Liver (tissue), 9 donors: ENCODE results near the gene RADX. TPM values are rescaled to one million over a fixed set of nuclear protein-coding genes. Genes with fewer than 3 reads are reported as not detected.

Experiments
- DNase-seq: peaks from one replicate; pipeline ENCODE4 v3.0.0-alpha.2; 2017; ENCODE audit warnings: low spot score
- H3K27ac ChIP-seq, 2 donors: one replicate each; pipeline ENCODE4 v1.7.0; 2013; ENCODE audit warnings: inconsistent platforms in 2 of 2, low read length in 2 of 2, control low read depth in 1 of 2, low read depth in 1 of 2, mild to moderate bottlenecking in 1 of 2
- H3K27me3 ChIP-seq, 4 donors: one replicate each; pipeline versions ENCODE4 v1.6.1 to v1.7.0; 2013; ENCODE audit warnings: low read length in 3 of 4, inconsistent platforms in 1 of 4, mild to moderate bottlenecking in 1 of 4, moderate library complexity in 1 of 4; ENCODE audit not compliant: control insufficient read depth in 4 of 4, insufficient read depth in 4 of 4
- H3K36me3 ChIP-seq, 4 donors: one replicate each; pipeline versions ENCODE4 v1.6.1 to v1.7.0; 2013; ENCODE audit warnings: low read length in 3 of 4, mild to moderate bottlenecking in 3 of 4, low read depth in 1 of 4, moderate library complexity in 1 of 4; ENCODE audit not compliant: control insufficient read depth in 4 of 4, insufficient read depth in 3 of 4
- H3K4me1 ChIP-seq, 4 donors: one replicate each; pipeline versions ENCODE4 v1.6.1 to v1.7.0; 2013; ENCODE audit warnings: low read length in 3 of 4, mild to moderate bottlenecking in 3 of 4, moderate library complexity in 1 of 4; ENCODE audit not compliant: control insufficient read depth in 4 of 4, insufficient read depth in 4 of 4
- H3K4me3 ChIP-seq, 3 donors: one replicate each; pipeline versions ENCODE4 v1.6.1 to v1.7.0; 2013; ENCODE audit warnings: low read length in 3 of 3, control low read depth in 1 of 3, low read depth in 1 of 3, mild to moderate bottlenecking in 1 of 3
- H3K9ac ChIP-seq, 2 donors: one replicate each; pipeline ENCODE4 v1.7.0; 2013; ENCODE audit warnings: low read length in 2 of 2, mild to moderate bottlenecking in 2 of 2, moderate library complexity in 2 of 2, control low read depth in 1 of 2, low read depth in 1 of 2
- H3K9me3 ChIP-seq, 4 donors: one replicate each; pipeline versions ENCODE4 v1.6.1 to v1.7.0; 2013; ENCODE audit warnings: low read length in 3 of 4; ENCODE audit not compliant: control insufficient read depth in 4 of 4
- EGR1 ChIP-seq, 2 donors: IDR thresholded peaks; 2 replicates each; pipeline ENCODE4 v1.6.1; 2016 to 2018; ENCODE audit warnings: antibody characterized with exemption in 2 of 2, low read depth in 2 of 2
- FOXA1 ChIP-seq: IDR thresholded peaks from 2 replicates; pipeline ENCODE4 v1.6.1; 2016; ENCODE audit warnings: antibody characterized with exemption
- FOXA2 ChIP-seq: IDR thresholded peaks from 2 replicates; pipeline ENCODE4 v1.6.1; 2016; ENCODE audit warnings: antibody characterized with exemption
- GABPA ChIP-seq, 2 donors: IDR thresholded peaks in 1 of 2; conservative IDR thresholded peaks in 1 of 2; 2 replicates each; pipeline ENCODE4 v1.6.1; 2016; ENCODE audit warnings: antibody characterized with exemption in 2 of 2, mild to moderate bottlenecking in 1 of 2, moderate library complexity in 1 of 2
- HNF4A ChIP-seq, 2 donors: conservative IDR thresholded peaks; 2 replicates each; pipeline ENCODE4 v1.6.1; 2016; ENCODE audit warnings: antibody characterized with exemption in 2 of 2, mild to moderate bottlenecking in 2 of 2
- HNF4G ChIP-seq: IDR thresholded peaks from 2 replicates; pipeline ENCODE4 v1.6.1; 2016; ENCODE audit warnings: antibody characterized with exemption
- JUND ChIP-seq, 2 donors: IDR thresholded peaks; 2 replicates each; pipeline ENCODE4 v1.6.1; 2016; ENCODE audit warnings: antibody characterized with exemption in 2 of 2
- MAX ChIP-seq: IDR thresholded peaks from 2 replicates; pipeline ENCODE4 v1.6.1; 2016; ENCODE audit warnings: antibody characterized with exemption
- NR2F2 ChIP-seq: IDR thresholded peaks from 2 replicates; pipeline ENCODE4 v1.6.1; 2016; ENCODE audit warnings: antibody characterized with exemption
- RAD21 ChIP-seq, 2 donors: IDR thresholded peaks; 2 replicates each; pipeline ENCODE4 v1.6.1; 2016; ENCODE audit warnings: antibody characterized with exemption in 2 of 2, mild to moderate bottlenecking in 2 of 2
- REST ChIP-seq: IDR thresholded peaks from 2 replicates; pipeline ENCODE4 v1.6.1; 2016; ENCODE audit warnings: antibody characterized with exemption, mild to moderate bottlenecking
- RXRA ChIP-seq, 2 donors: IDR thresholded peaks; 2 replicates each; pipeline ENCODE4 v1.6.1; 2017 to 2018; ENCODE audit warnings: antibody characterized with exemption in 2 of 2, mild to moderate bottlenecking in 1 of 2
- SP1 ChIP-seq: IDR thresholded peaks from 2 replicates; pipeline ENCODE4 v1.6.1; 2018; ENCODE audit warnings: antibody characterized with exemption, mild to moderate bottlenecking
- TAF1 ChIP-seq: conservative IDR thresholded peaks from 2 replicates; pipeline ENCODE4 v1.6.1; 2016; ENCODE audit warnings: antibody characterized with exemption, mild to moderate bottlenecking
- YY1 ChIP-seq: IDR thresholded peaks from 2 replicates; pipeline ENCODE4 v1.6.1; 2016; ENCODE audit warnings: antibody characterized with exemption, mild to moderate bottlenecking
- WGBS: extraction: QIAGEN DNeasy Blood & Tissue Kit; methylation state at CpG from one replicate; pipeline ENCODE4 v1.1.7; 2013; 5-methylcytosine and 5-hydroxymethylcytosine counted together
- polyA plus RNA-seq, 2 donors: library from polyadenylated mRNA; stranded (reverse) in 1 of 2; unstranded in 1 of 2; fragments of 200-250 nt in 1 of 2; fragments of >200 nt in 1 of 2; fragmentation: Nextera tagmentation in 1 of 2; extraction: Ambion mirVana in 1 of 2; gene quantifications; one replicate each; pipeline versions ENCODE4 v1.2.1 to v1.2.3, GENCODE V29; 2013 to 2015
- total RNA-seq, 2 donors: library from RNA; depleted of rRNA; stranded (reverse); fragments of >200 nt; gene quantifications; one replicate each; pipeline ENCODE4 v1.2.3, GENCODE V29; 2014
- TF ChIP-seq, protein P1 (sequence below): fragments of 150-350 bp; IDR thresholded peaks from 2 replicates; pipeline ENCODE4 v1.5.1; 2017; ENCODE audit warnings: improper control_type of control experiment, low read depth, low read length; ENCODE audit not compliant: missing input control
- TF ChIP-seq, protein P2 (sequence below): IDR thresholded peaks from 2 replicates; pipeline ENCODE4 v1.6.1; 2016; ENCODE audit warnings: antibody characterized with exemption
- TF ChIP-seq, protein P3 (sequence below): IDR thresholded peaks from 2 replicates; pipeline ENCODE4 v1.6.1; 2016; ENCODE audit warnings: antibody characterized with exemption
- donor health status: healthy.
- donor health status: healthy.
- donor health status: healthy.
- donor health status: healthy.
- donor health status: healthy.

Gene RADX
- total and polyA plus RNA-seq, 4 donors: 0.46 to 2.3 (median 0.95) TPM

- TF ChIP-seq, protein P1, sequence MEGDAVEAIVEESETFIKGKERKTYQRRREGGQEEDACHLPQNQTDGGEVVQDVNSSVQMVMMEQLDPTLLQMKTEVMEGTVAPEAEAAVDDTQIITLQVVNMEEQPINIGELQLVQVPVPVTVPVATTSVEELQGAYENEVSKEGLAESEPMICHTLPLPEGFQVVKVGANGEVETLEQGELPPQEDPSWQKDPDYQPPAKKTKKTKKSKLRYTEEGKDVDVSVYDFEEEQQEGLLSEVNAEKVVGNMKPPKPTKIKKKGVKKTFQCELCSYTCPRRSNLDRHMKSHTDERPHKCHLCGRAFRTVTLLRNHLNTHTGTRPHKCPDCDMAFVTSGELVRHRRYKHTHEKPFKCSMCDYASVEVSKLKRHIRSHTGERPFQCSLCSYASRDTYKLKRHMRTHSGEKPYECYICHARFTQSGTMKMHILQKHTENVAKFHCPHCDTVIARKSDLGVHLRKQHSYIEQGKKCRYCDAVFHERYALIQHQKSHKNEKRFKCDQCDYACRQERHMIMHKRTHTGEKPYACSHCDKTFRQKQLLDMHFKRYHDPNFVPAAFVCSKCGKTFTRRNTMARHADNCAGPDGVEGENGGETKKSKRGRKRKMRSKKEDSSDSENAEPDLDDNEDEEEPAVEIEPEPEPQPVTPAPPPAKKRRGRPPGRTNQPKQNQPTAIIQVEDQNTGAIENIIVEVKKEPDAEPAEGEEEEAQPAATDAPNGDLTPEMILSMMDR: no peak
- no peak for TF ChIP-seq RAD21 (IDR thresholded peaks at IDR 0.05)
- no peak for TF ChIP-seq YY1
- TF ChIP-seq HNF4A (conservative IDR thresholded peaks at IDR 0.05): no peak
- no peak for TF ChIP-seq TAF1
- no peak for TF ChIP-seq MAX
Observed at GRCh38 chrX:106599411-106599810, 12.4 kb upstream of the RADX start (continued).

- no peak overlapping the region for H3K27ac ChIP-seq
- no peak overlapping the region for H3K9ac ChIP-seq
- H3K36me3 ChIP-seq: no peaks in the 10 kb centered on the region
- no peak for TF ChIP-seq REST
- TF ChIP-seq FOXA1: no peak
- TF ChIP-seq, protein P2, sequence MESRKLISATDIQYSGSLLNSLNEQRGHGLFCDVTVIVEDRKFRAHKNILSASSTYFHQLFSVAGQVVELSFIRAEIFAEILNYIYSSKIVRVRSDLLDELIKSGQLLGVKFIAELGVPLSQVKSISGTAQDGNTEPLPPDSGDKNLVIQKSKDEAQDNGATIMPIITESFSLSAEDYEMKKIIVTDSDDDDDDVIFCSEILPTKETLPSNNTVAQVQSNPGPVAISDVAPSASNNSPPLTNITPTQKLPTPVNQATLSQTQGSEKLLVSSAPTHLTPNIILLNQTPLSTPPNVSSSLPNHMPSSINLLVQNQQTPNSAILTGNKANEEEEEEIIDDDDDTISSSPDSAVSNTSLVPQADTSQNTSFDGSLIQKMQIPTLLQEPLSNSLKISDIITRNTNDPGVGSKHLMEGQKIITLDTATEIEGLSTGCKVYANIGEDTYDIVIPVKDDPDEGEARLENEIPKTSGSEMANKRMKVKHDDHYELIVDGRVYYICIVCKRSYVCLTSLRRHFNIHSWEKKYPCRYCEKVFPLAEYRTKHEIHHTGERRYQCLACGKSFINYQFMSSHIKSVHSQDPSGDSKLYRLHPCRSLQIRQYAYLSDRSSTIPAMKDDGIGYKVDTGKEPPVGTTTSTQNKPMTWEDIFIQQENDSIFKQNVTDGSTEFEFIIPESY: no peak
- no peak for DNase-seq
- H3K4me3 ChIP-seq: no peak overlapping the region
- no peaks in the 10 kb centered on the region for H3K4me1 ChIP-seq
- no peaks in the 10 kb centered on the region for H3K27me3 ChIP-seq
- no peaks in the 10 kb centered on the region for H3K9me3 ChIP-seq
- 95% methylated on average over 1 of the region's 1 CpG for WGBS
Observed at GRCh38 chrX:106606571-106606970, 5.2 kb upstream of the RADX start.

GRCh38 chrX:106608016-106608415, 3.8 kb upstream of the RADX start:
- no peaks in the 10 kb centered on the region for H3K27me3 ChIP-seq
- no peak overlapping the region for H3K4me3 ChIP-seq
- WGBS: 54% methylated on average over 6 of the region's 6 CpGs
- no peak overlapping the region for H3K9ac ChIP-seq
- no peak for DNase-seq
- no peak overlapping the region for H3K27ac ChIP-seq
- TF ChIP-seq GABPA (IDR thresholded peaks at IDR 0.05 in 1 of 2, conservative IDR thresholded peaks at IDR 0.05 in 1 of 2) (no peak), HNF4G (no peak), FOXA1 (no peak), RXRA (IDR thresholded peaks at IDR 0.05) (no peak), TAF1 (no peak), RAD21 (IDR thresholded peaks at IDR 0.05) (no peak), MAX (no peak), HNF4A (conservative IDR thresholded peaks at IDR 0.05) (no peak), NR2F2 (no peak), JUND (IDR thresholded peaks at IDR 0.05) (no peak), EGR1 (IDR thresholded peaks at IDR 0.05; ENCODE audit: low read depth in 2 of 2) (no peak), YY1 (no peak), SP1 (no peak), FOXA2 (no peak)
- TF ChIP-seq, protein P2: no peak
- TF ChIP-seq, protein P1: no peak
- TF ChIP-seq, protein P3, sequence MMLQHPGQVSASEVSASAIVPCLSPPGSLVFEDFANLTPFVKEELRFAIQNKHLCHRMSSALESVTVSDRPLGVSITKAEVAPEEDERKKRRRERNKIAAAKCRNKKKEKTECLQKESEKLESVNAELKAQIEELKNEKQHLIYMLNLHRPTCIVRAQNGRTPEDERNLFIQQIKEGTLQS: no peak
- no peaks in the 10 kb centered on the region for H3K9me3 ChIP-seq
- no peaks in the 10 kb centered on the region for H3K36me3 ChIP-seq
- H3K4me1 ChIP-seq: peaks cover 0 to 8% (median 1%) of the 10 kb centered on the region in 4 donors
